Measurements from ENCODE around the gene FFAR3. TPM values are rescaled to one million over a fixed set of nuclear protein-coding genes. Genes with fewer than 3 reads are reported as not detected.

FFAR3 gene
- total and polyA plus RNA-seq, 4 donors: 0.33 TPM; not detected in 3

GRCh38 chr19:35313587-35313986, 44.7 kb upstream of the FFAR3 start (continued):
- no peak for TF ChIP-seq CTCF (IDR thresholded peaks at IDR 0.05; ENCODE audit: low read depth, low read length, missing input control)

- Histone ChIP-seq H3K4me3 (ENCODE audit: low read depth in 1 of 3, low read length in 3 of 3) (no peak overlapping the region), H3K9me3 (ENCODE audit: control insufficient read depth in 4 of 4, low read length in 3 of 4) (no peaks in the 10 kb centered on the region), H3K4me1 (ENCODE audit: control insufficient read depth in 4 of 4, insufficient read depth in 4 of 4, low read length in 3 of 4) (peaks cover 0 to 4% (median under 1%) of the 10 kb centered on the region in 4 donors), H3K9ac (ENCODE audit: low read depth in 1 of 2, low read length in 2 of 2) (no peak overlapping the region), H3K27me3 (ENCODE audit: control insufficient read depth in 4 of 4, insufficient read depth in 4 of 4, low read length in 3 of 4) (no peaks in the 10 kb centered on the region), H3K27ac (ENCODE audit: low read depth in 1 of 2, low read length in 2 of 2) (no peak overlapping the region), H3K36me3 (ENCODE audit: control insufficient read depth in 4 of 4, insufficient read depth in 3 of 4, low read depth in 1 of 4, low read length in 3 of 4) (no peaks in the 10 kb centered on the region)
- no peak for DNase-seq (ENCODE audit: low spot score)
- TF ChIP-seq ZBTB33 (IDR thresholded peaks at IDR 0.05): no peak
- TF ChIP-seq FOXA1 (IDR thresholded peaks at IDR 0.05): no peak
- TF ChIP-seq RXRA (IDR thresholded peaks at IDR 0.05): no peak
- TF ChIP-seq EGR1 (IDR thresholded peaks at IDR 0.05; ENCODE audit: low read depth in 2 of 2): no peak
- TF ChIP-seq CTCF (IDR thresholded peaks at IDR 0.05; ENCODE audit: low read depth, low read length, missing input control): no peak
- WGBS: 93% methylated on average over 8 of the region's 8 CpGs
Measured at GRCh38 chr19:35314031-35314430, 44.2 kb upstream of the FFAR3 start.

- H3K9me3 ChIP-seq (ENCODE audit: control insufficient read depth in 4 of 4, low read length in 3 of 4): no peaks in the 10 kb centered on the region
- H3K4me3 ChIP-seq (ENCODE audit: low read depth in 1 of 3, low read length in 3 of 3): no peak overlapping the region
- TF ChIP-seq GABPA (IDR thresholded peaks at IDR 0.05 in 1 of 2, conservative IDR thresholded peaks at IDR 0.05 in 1 of 2) (no peak), SP1 (IDR thresholded peaks at IDR 0.05) (no peak), EGR1 (IDR thresholded peaks at IDR 0.05; ENCODE audit: low read depth in 2 of 2) (no peak), TAF1 (conservative IDR thresholded peaks at IDR 0.05) (no peak), REST (IDR thresholded peaks at IDR 0.05) (no peak), HNF4A (conservative IDR thresholded peaks at IDR 0.05) (no peak)
- 91% methylated on average over 10 of the region's 10 CpGs for WGBS
- H3K36me3 ChIP-seq (ENCODE audit: control insufficient read depth in 4 of 4, insufficient read depth in 3 of 4, low read depth in 1 of 4, low read length in 3 of 4): no peaks in the 10 kb centered on the region
- no peak overlapping the region for H3K9ac ChIP-seq (ENCODE audit: low read depth in 1 of 2, low read length in 2 of 2)
- no peak for DNase-seq (ENCODE audit: low spot score)
- H3K4me1 ChIP-seq (ENCODE audit: control insufficient read depth in 4 of 4, insufficient read depth in 4 of 4, low read length in 3 of 4): peaks cover 0 to 2% (median under 1%) of the 10 kb centered on the region in 4 donors
- no peak overlapping the region for H3K27ac ChIP-seq (ENCODE audit: low read depth in 1 of 2, low read length in 2 of 2)
- no peaks in the 10 kb centered on the region for H3K27me3 ChIP-seq (ENCODE audit: control insufficient read depth in 4 of 4, insufficient read depth in 4 of 4, low read length in 3 of 4)
Measured at GRCh38 chr19:35314858-35315470, 43.3 kb upstream of the FFAR3 start.
